OCI-LY1 (cell line): ENCODE measurements around the gene POLR2F.

Experiments used
- H2AFZ ChIP-seq: fragments of 200-600 bp; sonication (generic), shearing (Covaris generic); 2 replicates; pipeline ENCODE4 v1.6.0; 2014; ENCODE audit warnings: antibody characterized with exemption, mild to moderate bottlenecking, low read length
- H3F3A ChIP-seq: fragments of 200-600 bp; sonication (generic), shearing (Covaris generic); 2 replicates; pipeline ENCODE4 v1.6.0; 2014; ENCODE audit warnings: mild to moderate bottlenecking, antibody characterized with exemption, low read length, moderate library complexity; ENCODE audit not compliant: insufficient read depth
- H3K27ac ChIP-seq: fragments of 200-600 bp; sonication (generic); 2 replicates; pipeline ENCODE4 v1.5.1; 2014; ENCODE audit warnings: low read length, mixed run types, mild to moderate bottlenecking, low read depth; ENCODE audit not compliant: poor library complexity, severe bottlenecking
- H3K27me3 ChIP-seq: fragments of 200-600 bp; sonication (generic); 2 replicates; pipeline ENCODE4 v1.6.0; 2014; ENCODE audit warnings: antibody characterized with exemption, mild to moderate bottlenecking, low read length, moderate library complexity; ENCODE audit not compliant: insufficient read depth
- H3K36me3 ChIP-seq: fragments of 200-600 bp; sonication (generic); 2 replicates; pipeline ENCODE4 v1.6.1; 2014; ENCODE audit warnings: mild to moderate bottlenecking, antibody characterized with exemption, low read length, moderate library complexity, mixed read lengths; ENCODE audit not compliant: insufficient read depth
- H3K4me1 ChIP-seq: fragments of 200-600 bp; sonication (generic); 2 replicates; pipeline ENCODE4 v1.5.1; 2014; ENCODE audit warnings: mild to moderate bottlenecking, low read length, moderate library complexity; ENCODE audit not compliant: insufficient read depth, severe bottlenecking
- H3K4me2 ChIP-seq: fragments of 200-600 bp; sonication (generic), shearing (Covaris generic); 2 replicates; pipeline ENCODE4 v1.6.1; 2014; ENCODE audit warnings: low read length
- H3K4me3 ChIP-seq: fragments of 200-600 bp; sonication (generic); 2 replicates; pipeline ENCODE4 v1.5.1; 2014; ENCODE audit warnings: low read length, low read depth, mild to moderate bottlenecking, mixed read lengths; ENCODE audit not compliant: poor library complexity, severe bottlenecking
- H3K79me2 ChIP-seq: fragments of 200-600 bp; shearing (Covaris generic); 2 replicates; pipeline ENCODE4 v1.6.1; 2016; ENCODE audit warnings: mixed run types, low read length, mixed read lengths; ENCODE audit not compliant: insufficient read depth
- H3K9ac ChIP-seq: fragments of 200-600 bp; sonication (generic), shearing (Covaris generic); 2 replicates; pipeline ENCODE4 v1.6.1; 2014; ENCODE audit warnings: mild to moderate bottlenecking, low read length, mixed read lengths
- H3K9me2 ChIP-seq: fragments of 200-600 bp; sonication (generic), shearing (Covaris generic); 2 replicates; pipeline ENCODE4 v1.6.1; 2014; ENCODE audit warnings: low read depth, mild to moderate bottlenecking, low read length, mixed read lengths
- H3K9me3 ChIP-seq: fragments of 200-600 bp; shearing (Covaris generic); 2 replicates; pipeline ENCODE4 v1.6.1; 2014; ENCODE audit warnings: low read length, mixed read lengths
- H4K20me1 ChIP-seq: fragments of 200-600 bp; sonication (generic), shearing (Covaris generic); 2 replicates; pipeline ENCODE4 v1.6.0; 2016; ENCODE audit warnings: mild to moderate bottlenecking, low read length; ENCODE audit not compliant: insufficient read depth
- EZH2 ChIP-seq: fragments of 200-600 bp; sonication (generic), shearing (Covaris generic); IDR thresholded peaks from 2 replicates; pipeline ENCODE4 v1.8.0; 2017; ENCODE audit warnings: borderline replicate concordance, mixed run types, mild to moderate bottlenecking, antibody characterized with exemption, low read length, moderate library complexity, mixed read lengths
- TF ChIP-seq, protein P1 (sequence below): fragments of 200-600 bp; sonication (generic), shearing (Covaris generic); IDR thresholded peaks from 2 replicates; pipeline ENCODE4 v1.5.1; 2017; ENCODE audit warnings: mild to moderate bottlenecking, antibody characterized with exemption, low read length, moderate library complexity, mixed read lengths

Gene POLR2F

GRCh38 chr22:37979782-37980181, 26.3 kb downstream of the POLR2F start:
- Histone ChIP-seq H3K27me3 (no peaks in the 10 kb centered on the region), H3K27ac (no peak overlapping the region), H3K9me3 (no peaks in the 10 kb centered on the region), H3K36me3 (no peaks in the 10 kb centered on the region; the same call in 1 of the 2 replicates), H3K4me1 (no peaks in the 10 kb centered on the region), H2AFZ (no peak overlapping the region), H3K9ac (no peak overlapping the region), H3F3A (no peaks in the 10 kb centered on the region), H3K4me2 (no peak overlapping the region), H3K79me2 (no peaks in the 10 kb centered on the region), H3K4me3 (no peak overlapping the region), H3K9me2 (no peaks in the 10 kb centered on the region), H4K20me1 (no peaks in the 10 kb centered on the region)
- TF ChIP-seq EZH2: no peak

DNA sequence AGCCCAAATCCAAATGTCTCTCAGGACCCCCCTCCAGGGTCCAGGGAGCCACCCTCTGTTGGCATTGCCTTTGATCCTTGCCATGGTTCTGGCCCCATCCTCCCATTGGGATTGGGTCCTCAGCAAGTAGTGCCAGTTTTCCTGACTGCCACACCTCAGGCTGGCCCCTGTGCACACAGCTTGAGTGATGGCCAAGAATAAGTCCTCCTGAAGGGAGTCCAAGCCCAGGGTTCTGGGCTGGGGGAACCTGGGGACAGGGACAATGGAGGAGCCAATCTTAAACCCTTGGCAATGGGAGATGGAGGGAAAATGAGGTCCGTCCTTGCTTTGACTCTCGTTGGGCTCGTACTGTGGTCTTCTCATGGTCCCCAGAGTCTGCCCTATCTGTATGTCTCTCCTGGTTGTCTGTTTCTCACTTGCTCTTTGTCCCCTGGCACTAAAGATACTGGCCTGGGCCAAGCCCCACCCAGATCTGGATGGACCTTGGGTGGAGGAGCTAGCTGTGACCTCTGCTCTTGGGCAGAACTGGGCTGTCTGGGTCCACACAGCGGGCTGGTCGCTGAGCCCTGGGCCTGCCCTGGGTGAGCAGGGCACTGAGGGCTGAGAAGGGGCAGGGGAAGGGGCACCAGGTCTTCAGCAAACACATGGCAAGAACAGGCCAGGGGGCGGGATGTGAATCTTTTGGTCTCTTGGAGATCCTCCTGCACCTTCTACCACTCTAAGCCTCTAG, 27.9 kb downstream of the POLR2F start:
- no peaks in the 10 kb centered on the region for H3K4me1 ChIP-seq
- TF ChIP-seq, protein P1, sequence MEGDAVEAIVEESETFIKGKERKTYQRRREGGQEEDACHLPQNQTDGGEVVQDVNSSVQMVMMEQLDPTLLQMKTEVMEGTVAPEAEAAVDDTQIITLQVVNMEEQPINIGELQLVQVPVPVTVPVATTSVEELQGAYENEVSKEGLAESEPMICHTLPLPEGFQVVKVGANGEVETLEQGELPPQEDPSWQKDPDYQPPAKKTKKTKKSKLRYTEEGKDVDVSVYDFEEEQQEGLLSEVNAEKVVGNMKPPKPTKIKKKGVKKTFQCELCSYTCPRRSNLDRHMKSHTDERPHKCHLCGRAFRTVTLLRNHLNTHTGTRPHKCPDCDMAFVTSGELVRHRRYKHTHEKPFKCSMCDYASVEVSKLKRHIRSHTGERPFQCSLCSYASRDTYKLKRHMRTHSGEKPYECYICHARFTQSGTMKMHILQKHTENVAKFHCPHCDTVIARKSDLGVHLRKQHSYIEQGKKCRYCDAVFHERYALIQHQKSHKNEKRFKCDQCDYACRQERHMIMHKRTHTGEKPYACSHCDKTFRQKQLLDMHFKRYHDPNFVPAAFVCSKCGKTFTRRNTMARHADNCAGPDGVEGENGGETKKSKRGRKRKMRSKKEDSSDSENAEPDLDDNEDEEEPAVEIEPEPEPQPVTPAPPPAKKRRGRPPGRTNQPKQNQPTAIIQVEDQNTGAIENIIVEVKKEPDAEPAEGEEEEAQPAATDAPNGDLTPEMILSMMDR: no peak
- TF ChIP-seq EZH2: no peak
- H3K36me3 ChIP-seq: no peaks in the 10 kb centered on the region; the same call in 1 of the 2 replicates
- H3K9ac ChIP-seq: no peak overlapping the region
- H3K4me2 ChIP-seq: no peak overlapping the region
- no peak overlapping the region for H2AFZ ChIP-seq
- H4K20me1 ChIP-seq: no peaks in the 10 kb centered on the region
- no peaks in the 10 kb centered on the region for H3F3A ChIP-seq
- no peaks in the 10 kb centered on the region for H3K79me2 ChIP-seq
- no peak overlapping the region for H3K4me3 ChIP-seq
- H3K9me3 ChIP-seq: no peaks in the 10 kb centered on the region
- H3K27me3 ChIP-seq: no peaks in the 10 kb centered on the region
- no peak overlapping the region for H3K27ac ChIP-seq
- no peaks in the 10 kb centered on the region for H3K9me2 ChIP-seq

- H3K4me3 ChIP-seq: no peak overlapping the region
- H3K36me3 ChIP-seq: no peaks in the 10 kb centered on the region; the same call in 1 of the 2 replicates
- H3K9ac ChIP-seq: no peak overlapping the region
- no peaks in the 10 kb centered on the region for H3K9me2 ChIP-seq
- no peak overlapping the region for H3K27ac ChIP-seq
- no peaks in the 10 kb centered on the region for H3F3A ChIP-seq
- no peaks in the 10 kb centered on the region for H3K27me3 ChIP-seq
- no peaks in the 10 kb centered on the region for H3K4me1 ChIP-seq
- H4K20me1 ChIP-seq: no peaks in the 10 kb centered on the region
- no peak overlapping the region for H2AFZ ChIP-seq
- TF ChIP-seq, protein P1: no peak
- TF ChIP-seq EZH2: no peak
- no peak overlapping the region for H3K4me2 ChIP-seq
- H3K9me3 ChIP-seq: no peaks in the 10 kb centered on the region
- no peaks in the 10 kb centered on the region for H3K79me2 ChIP-seq
Observed at GRCh38 chr22:37982151-37982785, 28.8 kb downstream of the POLR2F start.
